HG03108 (cell line): ENCODE results near the gene ZBTB7A.

ENCODE experiments used
- ATAC-seq: cut with Tn5 transposase; IDR thresholded peaks from one replicate; pipeline ENCODE4 v1.9.1; 2021; ENCODE audit warnings: moderate library complexity; ENCODE audit not compliant: unreplicated experiment

ZBTB7A gene

DNA sequence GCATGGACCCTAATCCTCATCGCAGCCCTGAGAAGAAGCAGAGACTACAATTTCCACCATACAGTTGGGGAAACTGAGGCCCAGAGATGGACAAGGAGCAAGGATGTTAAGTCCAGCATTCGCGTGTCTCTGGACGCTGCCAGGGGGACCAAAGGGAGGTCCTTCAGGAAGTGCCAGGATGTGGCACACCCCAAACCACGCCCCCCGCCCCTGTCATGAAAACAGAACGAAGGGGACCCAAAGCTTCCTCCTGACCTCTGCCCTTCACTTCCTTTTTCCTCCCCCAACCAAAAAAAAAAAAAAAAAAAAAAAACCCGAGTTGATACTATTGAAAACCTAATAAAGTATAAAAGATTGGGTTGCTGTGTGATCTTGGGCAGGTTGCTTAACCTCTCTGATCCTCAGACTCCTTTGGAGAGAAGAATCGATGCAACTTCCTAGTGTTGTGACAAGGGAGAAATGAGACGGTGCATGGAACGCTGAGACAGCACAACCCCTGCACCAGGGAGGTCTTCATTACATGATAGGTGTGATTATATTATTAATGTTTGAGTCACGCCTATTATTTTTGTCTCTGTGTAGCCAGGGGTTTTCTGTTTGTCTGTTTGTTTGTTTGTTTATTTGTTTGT is 2.7 kb upstream of the ZBTB7A start:
- ATAC-seq = no peak

DNA sequence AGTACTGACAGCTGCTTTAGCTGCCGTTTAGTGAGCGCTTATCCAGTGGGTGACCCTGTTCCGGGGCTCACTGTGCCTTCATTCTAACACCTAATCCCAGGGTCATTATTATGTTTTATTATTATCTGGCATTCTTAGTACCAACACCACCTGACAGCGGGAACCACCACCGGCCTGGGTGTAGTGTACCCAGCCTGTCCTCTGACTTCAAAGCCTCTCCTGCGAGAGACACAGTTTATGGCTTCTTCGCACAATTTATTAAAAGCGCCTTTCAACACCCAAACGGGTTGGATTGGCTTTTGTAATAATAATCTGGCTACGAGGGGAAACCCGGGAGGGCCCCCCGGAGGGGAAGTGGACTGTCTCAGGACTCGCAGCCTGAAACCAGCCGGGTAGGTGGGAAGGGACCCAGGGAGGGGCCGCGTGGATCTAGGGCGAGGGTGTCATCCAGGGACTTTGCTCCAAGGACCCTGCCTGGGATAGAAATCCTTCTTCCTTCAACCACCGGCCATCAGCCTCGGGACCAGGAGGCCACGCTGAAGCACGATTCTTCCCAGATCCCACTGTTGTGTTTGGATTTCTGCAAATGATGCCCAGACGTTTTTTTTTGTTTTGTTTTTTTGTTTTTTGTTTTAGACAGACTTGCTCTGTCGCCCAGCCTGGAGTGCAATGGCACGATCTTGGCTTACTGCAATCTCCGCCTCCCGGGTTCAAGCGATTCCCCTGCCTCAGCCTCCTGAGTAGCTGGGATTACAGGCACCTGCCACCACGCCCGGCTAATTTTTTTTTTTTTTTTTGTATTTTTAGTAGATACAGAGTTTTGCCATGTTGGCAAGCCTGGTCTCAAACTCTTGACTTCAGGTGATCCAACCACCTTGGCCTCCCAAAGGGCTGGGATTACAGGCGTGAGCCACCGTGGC is 1.6 kb upstream of the ZBTB7A start:
- no peak for ATAC-seq

DNA sequence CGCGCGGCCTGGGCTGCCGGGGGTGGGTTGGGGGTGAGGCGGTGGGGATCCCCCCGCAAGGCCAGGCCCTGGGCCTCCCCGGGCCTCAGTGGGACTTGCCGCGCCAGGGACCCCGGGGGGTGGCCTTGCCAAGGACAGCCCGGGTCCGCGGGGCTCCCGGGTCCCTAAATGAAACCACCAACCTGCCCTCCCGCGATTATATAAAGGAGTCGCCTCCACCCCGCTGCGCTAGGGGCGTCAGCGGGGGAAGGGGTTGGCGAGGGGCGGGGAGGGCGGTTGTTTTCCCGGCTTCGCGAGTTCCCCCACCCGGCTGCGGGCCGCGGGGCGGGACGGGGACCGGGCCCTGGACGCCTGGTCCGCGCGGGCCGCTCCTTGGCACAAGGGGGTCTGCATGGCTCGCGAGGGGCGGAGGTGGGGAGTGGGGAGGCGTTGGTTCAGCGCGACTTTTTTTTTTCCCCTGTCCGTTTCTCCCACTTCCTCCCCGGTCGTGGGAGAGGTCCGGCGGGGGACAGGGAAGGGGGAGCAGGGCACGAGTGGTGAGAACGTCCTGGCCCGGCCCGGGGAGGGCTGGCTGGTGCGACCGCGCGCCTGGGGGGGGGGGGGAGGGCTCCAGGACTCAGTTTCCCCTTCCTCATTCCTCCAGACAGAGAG is 822 bp upstream of the ZBTB7A start:
- no peak for ATAC-seq

GRCh38 chr19:4066176-4066606 is 508 bp downstream of the ZBTB7A start:
- ATAC-seq = no peak

- peak; percentile 71 for ATAC-seq
Measured at GRCh38 chr19:4065430-4066175, 1.1 kb downstream of the ZBTB7A start.

GRCh38 chr19:4064496-4065260 is 2.0 kb downstream of the ZBTB7A start:
- ATAC-seq = no peak

DNA sequence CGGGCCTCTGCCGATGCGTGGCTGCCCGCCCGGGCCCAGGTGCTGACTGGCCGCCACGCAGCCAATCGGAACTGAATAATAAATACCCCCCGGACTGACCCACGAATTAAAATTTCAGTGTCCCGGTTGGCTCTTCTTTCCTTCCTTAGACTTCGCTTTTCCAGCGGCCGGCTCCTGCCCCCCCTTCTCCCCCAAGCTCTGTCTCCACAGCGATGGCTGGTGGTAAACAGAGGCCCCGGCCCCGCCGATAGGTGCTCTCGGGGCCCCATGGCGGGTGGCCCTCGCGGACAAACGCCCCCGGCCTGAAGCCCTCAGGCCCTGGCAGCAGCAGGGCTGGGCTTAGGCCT is 2.6 kb downstream of the ZBTB7A start:
- no peak for ATAC-seq

- ATAC-seq = no peak
Measured at GRCh38 chr19:4063369-4064148, 3.1 kb downstream of the ZBTB7A start.

DNA sequence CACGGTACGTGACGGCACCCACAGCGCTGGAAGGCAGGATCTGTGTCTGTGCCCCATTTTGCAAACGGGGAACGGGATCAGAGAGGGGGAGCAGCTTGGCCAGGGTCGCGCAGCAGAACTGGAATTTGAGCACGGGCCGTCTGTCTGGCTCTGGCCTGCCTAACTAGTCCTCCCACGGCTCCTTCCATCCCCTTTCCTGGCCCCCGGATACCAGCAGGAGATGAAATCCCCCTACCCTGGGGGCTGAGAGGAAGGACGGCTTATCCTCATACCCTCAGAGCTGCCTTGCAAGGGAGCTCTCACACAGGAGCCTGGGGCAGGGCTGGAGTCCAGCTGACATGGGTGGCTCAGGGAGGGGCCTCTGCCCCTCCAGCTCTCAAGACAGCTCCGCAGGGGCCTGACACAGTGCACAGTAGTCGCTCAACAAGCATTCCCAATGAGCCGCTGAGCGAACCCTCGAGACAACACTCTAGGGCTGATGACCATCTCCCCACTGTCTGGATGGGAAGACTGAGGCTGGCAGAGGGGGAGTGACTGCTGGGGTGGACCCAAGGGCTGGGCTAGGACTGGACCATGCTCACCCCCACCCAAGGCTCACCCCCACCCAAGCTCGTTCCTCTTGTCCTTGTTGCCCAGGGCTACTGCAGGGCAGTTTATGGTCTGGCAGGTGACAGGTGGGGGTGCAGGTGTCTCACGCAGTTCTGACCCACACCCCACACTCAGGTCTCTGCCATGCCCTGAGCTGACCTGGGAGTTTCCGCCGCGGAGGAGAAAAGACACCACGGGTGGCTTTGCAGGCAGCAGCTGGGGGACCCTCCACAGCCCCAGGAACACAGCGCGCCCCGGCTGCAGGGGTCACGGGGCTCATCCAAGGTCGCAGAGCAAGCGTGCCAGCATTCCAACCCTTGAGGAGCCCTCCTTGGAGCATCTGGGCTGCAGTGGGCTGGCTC is 4.0 kb downstream of the ZBTB7A start:
- ATAC-seq = no peak

- no peak for ATAC-seq
Measured at GRCh38 chr19:4061683-4062418, 4.8 kb downstream of the ZBTB7A start.

- ATAC-seq = no peak
Measured at GRCh38 chr19:4061178-4061682, 5.5 kb downstream of the ZBTB7A start.

- ATAC-seq = no peak
Measured at GRCh38 chr19:4060621-4061177, 6.0 kb downstream of the ZBTB7A start.

DNA sequence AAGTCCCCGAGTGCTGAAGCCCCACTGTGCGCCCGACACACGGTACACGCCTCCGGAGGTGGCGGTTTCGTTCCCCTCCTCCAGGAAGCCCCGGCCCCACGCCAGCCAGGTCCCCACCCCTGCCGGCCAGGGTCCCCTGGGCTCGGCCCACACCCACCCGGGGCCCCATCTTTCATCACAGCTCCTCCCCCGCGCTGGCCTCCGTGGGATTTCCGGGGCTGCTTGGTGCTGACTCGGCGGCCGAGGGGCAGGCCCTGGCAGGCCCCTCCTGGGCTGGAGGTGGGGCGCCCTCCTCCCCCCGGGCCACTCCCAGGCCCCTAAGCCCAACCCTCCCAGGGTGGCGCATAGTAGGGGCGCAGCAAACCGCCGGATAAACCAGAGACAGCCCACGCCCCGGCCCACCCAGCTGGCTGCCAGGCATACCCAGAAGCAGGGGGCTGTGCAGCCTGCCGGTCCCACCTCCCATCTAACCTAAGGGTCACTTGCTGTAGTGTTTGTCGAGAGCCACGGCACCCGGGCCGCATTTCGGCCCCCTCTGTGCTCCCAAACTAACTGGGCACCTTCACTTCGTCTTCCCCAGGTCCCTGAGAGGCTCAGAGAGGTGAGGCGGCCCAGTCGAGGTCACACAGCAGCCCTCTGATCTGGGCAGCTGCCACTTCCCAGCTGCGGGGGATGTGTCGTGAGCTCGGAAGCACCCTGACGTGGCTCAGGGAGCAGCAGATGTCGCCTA is 6.6 kb downstream of the ZBTB7A start:
- ATAC-seq = no peak

DNA sequence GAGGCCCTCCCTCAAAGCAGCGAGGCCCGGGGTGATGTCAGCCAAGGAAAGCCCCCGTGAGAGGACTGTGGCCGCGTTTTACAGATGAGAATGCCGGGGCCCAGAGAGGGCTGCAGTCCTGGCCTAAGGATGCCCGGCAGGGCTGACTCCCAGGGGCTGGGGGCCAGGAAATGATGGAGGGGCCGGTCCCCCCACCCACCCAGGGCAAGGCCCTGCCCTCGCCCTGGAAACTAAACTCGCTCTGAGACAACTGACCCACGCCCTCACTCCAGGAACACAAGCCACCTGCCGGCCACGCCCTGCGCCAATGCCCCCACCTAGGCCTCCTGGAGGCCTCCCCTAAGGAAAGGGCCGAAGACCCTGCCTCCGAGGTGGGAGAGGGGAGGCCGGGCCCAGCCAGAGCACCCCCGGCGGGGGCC is 7.2 kb downstream of the ZBTB7A start:
- no peak for ATAC-seq

- ATAC-seq = no peak
Measured at GRCh38 chr19:4058693-4059452, 7.8 kb downstream of the ZBTB7A start.
